Parathyroid adenoma (tissue), 2 donors: ENCODE results near the gene HARS1.
A peak's percentile ranks its signal among the peaks of the same experiment; 100 is the strongest.
"Not testable (repeated sequence)": the region's sequence is repeated elsewhere in the genome, so short reads cannot be mapped to it uniquely, and the experiment has no call there.

Experiments used
- H2AFZ ChIP-seq: fragments of 300-600 bp; sonication (generic); one replicate; pipeline ENCODE4 v1.7.0; 2017; ENCODE audit warnings: antibody characterized with exemption, mild to moderate bottlenecking
- H3K27ac ChIP-seq: fragments of 300-600 bp; sonication (generic); one replicate; pipeline ENCODE4 v1.7.0; 2017
- H3K27me3 ChIP-seq: fragments of 300-600 bp; sonication (generic); one replicate; pipeline ENCODE4 v1.7.0; 2017; ENCODE audit warnings: low read length; ENCODE audit not compliant: control insufficient read depth, insufficient read depth
- H3K36me3 ChIP-seq: fragments of 300-600 bp; sonication (generic); one replicate; pipeline ENCODE4 v1.7.0; 2017; ENCODE audit warnings: low read length; ENCODE audit not compliant: control insufficient read depth, insufficient read depth
- H3K4me1 ChIP-seq: fragments of 300-600 bp; sonication (generic); one replicate; pipeline ENCODE4 v1.7.0; 2017; ENCODE audit warnings: control low read depth
- H3K4me2 ChIP-seq: fragments of 300-600 bp; sonication (generic); one replicate; pipeline ENCODE4 v1.7.0; 2017; ENCODE audit warnings: low read length
- H3K4me3 ChIP-seq: fragments of 300-600 bp; sonication (generic); one replicate; pipeline ENCODE4 v1.7.0; 2017; ENCODE audit warnings: low read depth, low read length
- H3K79me2 ChIP-seq: fragments of 300-600 bp; sonication (generic); one replicate; pipeline ENCODE4 v1.7.0; 2017; ENCODE audit warnings: control low read depth
- H3K9ac ChIP-seq: fragments of 300-600 bp; sonication (generic); one replicate; pipeline ENCODE4 v1.7.0; 2017; ENCODE audit warnings: mild to moderate bottlenecking
- H3K9me3 ChIP-seq: fragments of 300-600 bp; sonication (generic); one replicate; pipeline ENCODE4 v1.7.0; 2017; ENCODE audit warnings: low read length; ENCODE audit not compliant: control insufficient read depth
- CTCF ChIP-seq: fragments of 300-600 bp; sonication (generic); IDR thresholded peaks from one replicate; pipeline ENCODE4 v1.7.0; 2017; ENCODE audit warnings: antibody characterized with exemption, mild to moderate bottlenecking
- donor health status: primary hyperparathyroidism.

The HARS1 gene

GRCh38 chr5:140671472-140672125 lies 19.6 kb downstream of the HARS1 start:
- Histone ChIP-seq H3K79me2 (no peaks in the 10 kb centered on the region), H3K9ac (no peak overlapping the region), H3K27me3 (no peaks in the 10 kb centered on the region), H3K4me3 (no peak overlapping the region), H3K27ac (no peak overlapping the region), H2AFZ (no peak overlapping the region), H3K9me3 (no peaks in the 10 kb centered on the region), H3K36me3 (no peaks in the 10 kb centered on the region), H3K4me2 (no peak overlapping the region), H3K4me1 (no peaks in the 10 kb centered on the region)
- TF ChIP-seq CTCF: no peak

- not testable (repeated sequence) for H3K4me1 ChIP-seq, H3K9ac ChIP-seq, H3K79me2 ChIP-seq, H3K4me2 ChIP-seq, H3K4me3 ChIP-seq, H3K9me3 ChIP-seq, H2AFZ ChIP-seq, H3K36me3 ChIP-seq, H3K27me3 ChIP-seq, H3K27ac ChIP-seq
These were observed 20.1 kb downstream of the HARS1 start for GRCh38 chr5:140671035-140671434.

- no peaks in the 10 kb centered on the region for H3K9me3 ChIP-seq
- no peaks in the 10 kb centered on the region for H3K4me1 ChIP-seq
- peak within 1 kb of the TSS; percentile 2 for H3K9ac ChIP-seq
- peak within 1 kb of the TSS; percentile 88 for H3K27ac ChIP-seq
- TF ChIP-seq CTCF: no peak
- H3K4me2 ChIP-seq: peak within 1 kb of the TSS; percentile 100
- no peaks in the 10 kb centered on the region for H3K36me3 ChIP-seq
- peaks cover 4% of the 10 kb centered on the region for H3K79me2 ChIP-seq
- peak within 1 kb of the TSS; percentile 96 for H3K4me3 ChIP-seq
- no peaks in the 10 kb centered on the region for H3K27me3 ChIP-seq
- peak within 1 kb of the TSS; percentile 67 for H2AFZ ChIP-seq
These were observed 26.6 kb downstream of the HARS1 start, which contains the start of gene WDR55 for GRCh38 chr5:140664359-140665119. TSS of gene WDR55 (plus strand) at chr5:140664904. CDS start at chr5:140664913, 9 bp downstream.

GRCh38 chr5:140664030-140664358 lies 27.2 kb downstream of the HARS1 start:
- Histone ChIP-seq H3K27ac (peak overlapping the region; percentile 88), H3K27me3 (no peaks in the 10 kb centered on the region), H3K79me2 (peaks cover 4% of the 10 kb centered on the region), H3K4me3 (peak overlapping the region; percentile 96), H2AFZ (peak overlapping the region; percentile 67), H3K4me2 (peak overlapping the region; percentile 100), H3K36me3 (no peaks in the 10 kb centered on the region), H3K4me1 (no peaks in the 10 kb centered on the region), H3K9ac (peak overlapping the region; percentile 2), H3K9me3 (no peaks in the 10 kb centered on the region)
- TF ChIP-seq CTCF: no peak

- H3K4me2 ChIP-seq, H2AFZ ChIP-seq, H3K79me2 ChIP-seq, H3K27me3 ChIP-seq, H3K36me3 ChIP-seq, H3K4me1 ChIP-seq, H3K27ac ChIP-seq, H3K9me3 ChIP-seq, H3K9ac ChIP-seq, H3K4me3 ChIP-seq: not testable (repeated sequence)
These were observed 30.8 kb downstream of the HARS1 start for GRCh38 chr5:140660371-140660770.
